GM19025 (cell line): Measurements from ENCODE around the gene SVBP.
"Not testable (repeated sequence)": the region's sequence is repeated elsewhere in the genome, so short reads cannot be mapped to it uniquely, and the experiment has no call there.

ENCODE experiments used
- ATAC-seq: cut with Tn5 transposase; IDR thresholded peaks from one replicate; pipeline ENCODE4 v1.9.1; 2021; ENCODE audit warnings: mild to moderate bottlenecking, low read depth, moderate library complexity; ENCODE audit not compliant: unreplicated experiment

SVBP gene, protein sequence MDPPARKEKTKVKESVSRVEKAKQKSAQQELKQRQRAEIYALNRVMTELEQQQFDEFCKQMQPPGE

GRCh38 chr1:42816585-42817439 lies at the start of gene SVBP, which contains the start of gene ERMAP:
Gene SVBP (minus strand): TSS chr1:42817397. CDS start chr1:42816544, 853 bp downstream.
Gene ERMAP (plus strand): TSS chr1:42817122. CDS start chr1:42830449, 13,327 bp downstream.
- peak; percentile 85 for ATAC-seq

DNA sequence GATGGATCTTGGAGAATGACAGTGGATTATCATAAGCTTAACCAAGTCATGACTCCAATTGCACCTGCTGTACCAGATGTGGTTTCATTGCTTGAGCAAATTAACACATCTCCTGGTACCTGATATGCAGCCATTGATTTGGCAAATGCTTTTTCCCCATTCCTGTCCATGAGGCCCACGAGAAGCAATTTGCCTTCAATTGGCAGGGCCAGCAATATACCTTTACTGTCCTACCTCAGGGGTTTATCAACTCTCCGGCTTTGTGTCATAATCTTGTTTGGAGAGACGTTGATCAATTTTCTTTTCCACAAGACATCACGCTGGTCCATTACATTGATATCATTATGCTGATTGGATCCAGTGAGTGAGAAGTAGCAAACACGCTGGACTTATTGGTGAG lies 49.4 kb upstream of the SVBP start:
- no peak for ATAC-seq

- ATAC-seq, result no peak
Observed at GRCh38 chr1:42861014-42861399, 43.8 kb upstream of the SVBP start.

- ATAC-seq, result no peak
Observed at GRCh38 chr1:42860339-42861013, 43.3 kb upstream of the SVBP start.

- not testable (repeated sequence) for ATAC-seq
Observed at GRCh38 chr1:42859366-42859765, 42.2 kb upstream of the SVBP start.

GRCh38 chr1:42856554-42856953 lies 39.4 kb upstream of the SVBP start:
- ATAC-seq, result not testable (repeated sequence)

GRCh38 chr1:42853116-42853884 lies 36.1 kb upstream of the SVBP start:
- no peak for ATAC-seq

GRCh38 chr1:42852608-42852980 lies 35.4 kb upstream of the SVBP start:
- no peak for ATAC-seq

- ATAC-seq, result no peak
Observed at GRCh38 chr1:42851960-42852607, 34.9 kb upstream of the SVBP start.

DNA sequence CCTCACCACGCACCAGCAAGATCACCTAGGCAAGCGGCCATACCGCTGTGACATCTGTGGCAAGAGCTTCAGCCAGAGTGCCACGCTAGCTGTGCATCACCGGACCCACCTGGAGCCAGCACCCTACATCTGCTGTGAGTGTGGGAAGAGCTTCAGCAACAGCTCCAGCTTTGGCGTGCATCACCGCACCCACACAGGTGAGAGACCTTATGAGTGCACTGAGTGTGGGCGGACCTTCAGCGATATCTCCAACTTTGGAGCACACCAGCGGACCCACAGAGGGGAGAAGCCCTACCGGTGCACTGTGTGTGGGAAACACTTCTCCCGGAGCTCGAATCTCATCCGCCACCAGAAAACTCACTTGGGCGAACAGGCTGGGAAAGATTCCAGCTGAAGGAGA lies 34.2 kb upstream of the SVBP start:
- ATAC-seq, result no peak

DNA sequence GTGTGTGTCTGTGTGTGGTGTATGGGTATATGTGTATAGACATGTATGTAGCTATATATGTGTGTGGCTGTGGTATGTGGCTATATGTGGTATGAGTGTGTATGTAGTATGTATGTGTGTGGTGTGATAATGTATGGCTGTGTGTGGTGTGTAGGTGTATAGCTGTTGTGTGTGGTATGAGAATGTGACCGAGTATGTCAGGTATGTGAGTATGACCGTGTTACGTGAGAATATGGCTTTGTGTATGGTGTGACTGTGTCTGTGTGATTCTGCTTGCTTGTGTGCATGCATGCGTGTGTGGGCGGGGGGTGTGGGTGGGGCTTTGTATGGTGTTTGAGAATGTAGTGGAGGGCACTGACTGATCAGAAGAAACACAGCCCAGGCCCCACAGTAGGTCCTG lies 32.7 kb upstream of the SVBP start:
- no peak for ATAC-seq

DNA sequence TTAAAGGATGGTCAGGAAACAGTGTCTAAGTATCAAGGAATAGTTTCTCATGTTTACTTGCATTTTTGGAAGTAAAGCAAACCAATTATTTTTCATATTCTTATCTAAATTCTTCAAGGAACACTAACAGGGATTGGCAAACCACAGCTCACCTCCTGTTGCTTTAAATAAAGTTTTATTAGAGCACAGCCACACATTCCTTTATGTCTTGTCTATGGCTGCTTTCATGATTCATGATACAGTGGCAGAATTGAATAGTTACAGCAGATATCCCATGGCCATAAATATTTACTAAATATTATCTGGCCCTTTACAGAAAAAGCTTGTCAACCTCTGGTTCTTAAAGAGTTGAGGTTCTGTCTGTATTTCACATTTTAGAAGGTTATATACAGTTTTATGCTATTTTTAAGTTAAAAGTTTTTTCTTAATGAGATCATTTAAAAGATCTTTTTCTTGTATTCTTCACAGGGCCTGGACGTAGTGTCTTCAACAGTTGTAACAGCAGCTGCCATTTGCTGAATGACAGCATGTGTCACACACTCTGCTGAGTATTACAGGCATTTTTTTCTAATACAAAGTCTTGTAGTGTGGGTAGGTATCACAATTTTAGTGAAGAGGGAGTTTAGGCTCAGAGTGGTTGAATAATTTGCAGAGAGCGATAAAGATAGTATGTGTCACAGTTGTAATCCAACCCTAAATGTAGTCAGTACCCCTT lies 31.8 kb upstream of the SVBP start:
- no peak for ATAC-seq

GRCh38 chr1:42847721-42848460 lies 30.7 kb upstream of the SVBP start:
- no peak for ATAC-seq

- ATAC-seq, result no peak
Observed at GRCh38 chr1:42847111-42847595, 30.0 kb upstream of the SVBP start.

- ATAC-seq, result peak; percentile 94
Observed at GRCh38 chr1:42846257-42847110, 29.3 kb upstream of the SVBP start, which contains the start of gene ZNF691. Gene ZNF691 (plus strand): TSS chr1:42846613. CDS start chr1:42849659, 3,046 bp downstream.

GRCh38 chr1:42845866-42846256 lies 28.7 kb upstream of the SVBP start:
- no peak for ATAC-seq

- no peak for ATAC-seq
Observed at GRCh38 chr1:42845193-42845592, 28.0 kb upstream of the SVBP start.

- no peak for ATAC-seq
Observed at GRCh38 chr1:42844592-42845140, 27.5 kb upstream of the SVBP start.
